Activated CD4-positive, alpha-beta T cell treated with anti-CD3 and anti-CD28 coated beads, Interleukin-2, amount 10 ng/mL, durations not matched to agents 7 days and 5 days (primary cell): ENCODE data around the gene CD2AP. TPM values are rescaled to one million over a fixed set of nuclear protein-coding genes. Genes with fewer than 3 reads are reported as not detected.

Experiments used
- CTCF ChIA-PET: fragments of 350-600 bp; sonication (Branson Sonifier 250); formaldehyde crosslinking; loops from one replicate; lab custom pipeline; 2021; ENCODE audit warnings: antibody characterized with exemption; lab: Charles Lee
- POLR2A ChIA-PET: fragments of 350-600 bp; sonication (Branson Sonifier 250); formaldehyde crosslinking; loops from one replicate; lab custom pipeline; 2021; ENCODE audit warnings: antibody characterized with exemption; lab: Charles Lee
- DNase-seq: peaks from one replicate; pipeline ENCODE4 v3.0.0-alpha.2; 2020
- H3K27ac Mint-ChIP-seq: one replicate; pipeline ENCODE4 v1.8.0; 2021; ENCODE audit warnings: mild to moderate bottlenecking, moderate library complexity, mixed read lengths
- H3K27me3 Mint-ChIP-seq: one replicate; pipeline ENCODE4 v1.8.0; 2021; ENCODE audit warnings: mixed read lengths
- H3K36me3 Mint-ChIP-seq: one replicate; pipeline ENCODE4 v1.8.0; 2021; ENCODE audit warnings: low read depth, mixed read lengths
- H3K4me1 Mint-ChIP-seq: one replicate; pipeline ENCODE4 v1.8.0; 2021; ENCODE audit warnings: mixed read lengths
- H3K4me3 Mint-ChIP-seq: one replicate; pipeline ENCODE4 v1.8.0; 2021; ENCODE audit warnings: mild to moderate bottlenecking, moderate library complexity, mixed read lengths
- H3K9me3 Mint-ChIP-seq: one replicate; pipeline ENCODE4 v1.8.0; 2021; ENCODE audit warnings: mixed read lengths
- total RNA-seq, 2 experiments: library from RNA; stranded (reverse); gene quantifications; one replicate each; pipeline ENCODE4 v1.2.3, GENCODE V29; 2021

CD2AP gene
- total RNA-seq, 2 experiments from 2014 or later: 35.1 to 40.3 TPM

GRCh38 chr6:47598367-47598766, 120.8 kb downstream of the CD2AP start:
- Mint-ChIP-seq H3K36me3 (peaks cover 40% of the 10 kb centered on the region), H3K4me1 (peaks cover 2% of the 10 kb centered on the region), H3K4me3 (no peak overlapping the region), H3K27ac (no peak overlapping the region), H3K9me3 (no peaks in the 10 kb centered on the region), H3K27me3 (no peaks in the 10 kb centered on the region)
- ChIA-PET CTCF (no interaction called here), POLR2A (no interaction called here)
- no peak for DNase-seq

DNA sequence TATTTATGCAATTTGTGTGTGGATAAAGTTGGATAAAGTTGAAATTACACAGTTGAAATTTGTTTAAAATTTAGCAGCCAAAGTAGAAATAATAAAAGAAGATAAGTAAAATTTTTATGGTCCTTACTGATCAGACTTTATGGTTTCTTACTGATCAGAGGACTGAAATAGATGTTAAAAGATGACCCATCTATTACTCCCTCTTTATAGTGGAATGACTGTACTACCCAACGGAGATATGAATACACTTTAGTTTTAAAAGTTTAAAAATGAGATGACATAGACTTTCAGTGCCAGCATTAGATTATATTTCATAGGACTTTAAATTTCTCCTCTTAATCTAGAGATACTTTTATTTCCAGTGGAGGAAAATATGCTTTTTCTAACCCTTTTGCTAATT, 121.9 kb downstream of the CD2AP start:
- H3K36me3 Mint-ChIP-seq: peaks cover 36% of the 10 kb centered on the region
- H3K4me3 Mint-ChIP-seq: no peak overlapping the region
- H3K9me3 Mint-ChIP-seq: no peaks in the 10 kb centered on the region
- no peaks in the 10 kb centered on the region for H3K27me3 Mint-ChIP-seq
- H3K4me1 Mint-ChIP-seq: peaks cover 10% of the 10 kb centered on the region
- ChIA-PET POLR2A (no interaction called here), CTCF (no interaction called here)
- DNase-seq: no peak
- H3K27ac Mint-ChIP-seq: no peak overlapping the region

GRCh38 chr6:47603227-47603626, 125.6 kb downstream of the CD2AP start:
- POLR2A ChIA-PET: no interaction called here
- Mint-ChIP-seq H3K27ac (no peak overlapping the region), H3K27me3 (no peaks in the 10 kb centered on the region), H3K36me3 (peaks cover 28% of the 10 kb centered on the region), H3K4me1 (peaks cover 11% of the 10 kb centered on the region), H3K9me3 (no peaks in the 10 kb centered on the region), H3K4me3 (no peak overlapping the region)
- no peak for DNase-seq
- CTCF ChIA-PET: interaction anchor here (0.6 to 1.3 kb wide), 2 partner anchors 11 to 58 kb away, joined by 3 to 4 read pairs; no protein-coding TSS in a partner anchor

- CTCF ChIA-PET: no interaction called here
- H3K4me1 Mint-ChIP-seq: peaks cover 11% of the 10 kb centered on the region
- H3K36me3 Mint-ChIP-seq: peaks cover 29% of the 10 kb centered on the region
- DNase-seq: no peak
- POLR2A ChIA-PET: no interaction called here
- no peak overlapping the region for H3K27ac Mint-ChIP-seq
- H3K27me3 Mint-ChIP-seq: no peaks in the 10 kb centered on the region
- H3K4me3 Mint-ChIP-seq: no peak overlapping the region
- no peaks in the 10 kb centered on the region for H3K9me3 Mint-ChIP-seq
Observed at GRCh38 chr6:47603995-47604394, 126.4 kb downstream of the CD2AP start.

- POLR2A ChIA-PET: interaction anchor here (0.6 kb wide), 1 partner anchor 144 kb away, joined by 3 read pairs; the partner anchor contains the start of gene CD2AP
Observed at GRCh38 chr6:47621838-47622449, 144.4 kb downstream of the CD2AP start.

GRCh38 chr6:47626782-47627181, 149.2 kb downstream of the CD2AP start:
- POLR2A ChIA-PET: no interaction called here
- Mint-ChIP-seq H3K27me3 (no peaks in the 10 kb centered on the region), H3K4me3 (no peak overlapping the region), H3K27ac (no peak overlapping the region), H3K36me3 (peaks cover 14% of the 10 kb centered on the region), H3K4me1 (peaks cover 17% of the 10 kb centered on the region), H3K9me3 (no peaks in the 10 kb centered on the region)
- CTCF ChIA-PET: no interaction called here
- DNase-seq: no peak

More at GRCh38 chr6:47621838-47622449, 144.4 kb downstream of the CD2AP start:
- peaks cover 56% of the 10 kb centered on the region for H3K36me3 Mint-ChIP-seq
- H3K4me1 Mint-ChIP-seq: peaks cover 5% of the 10 kb centered on the region
- H3K4me3 Mint-ChIP-seq: no peak overlapping the region
- H3K9me3 Mint-ChIP-seq: peaks cover 5% of the 10 kb centered on the region
- H3K27ac Mint-ChIP-seq: no peak overlapping the region
- CTCF ChIA-PET: no interaction called here
- no peak for DNase-seq
- no peaks in the 10 kb centered on the region for H3K27me3 Mint-ChIP-seq

GRCh38 chr6:47628448-47629272, 151.1 kb downstream of the CD2AP start:
- no peaks in the 10 kb centered on the region for H3K9me3 Mint-ChIP-seq
- H3K27me3 Mint-ChIP-seq: no peaks in the 10 kb centered on the region
- H3K36me3 Mint-ChIP-seq: peaks cover 4% of the 10 kb centered on the region
- H3K4me1 Mint-ChIP-seq: peaks cover 21% of the 10 kb centered on the region
- no peak for DNase-seq
- peak overlapping the region; percentile 13 for H3K27ac Mint-ChIP-seq
- no peak overlapping the region for H3K4me3 Mint-ChIP-seq
- POLR2A ChIA-PET: no interaction called here
- CTCF ChIA-PET: interaction anchor here (0.6 to 0.9 kb wide), 2 partner anchors 33 to 152 kb away, joined by 3 to 5 read pairs; no protein-coding TSS in a partner anchor

- Mint-ChIP-seq H3K36me3 (peaks cover 4% of the 10 kb centered on the region), H3K27ac (no peak overlapping the region), H3K9me3 (no peaks in the 10 kb centered on the region), H3K4me3 (no peak overlapping the region), H3K27me3 (no peaks in the 10 kb centered on the region), H3K4me1 (peaks cover 21% of the 10 kb centered on the region)
- POLR2A ChIA-PET: no interaction called here
- CTCF ChIA-PET: interaction anchor here (2.4 kb wide), 1 partner anchor 151 kb away, joined by 17 read pairs; the partner anchor contains the start of gene OPN5
- no peak for DNase-seq
Observed at GRCh38 chr6:47629954-47630353, 152.4 kb downstream of the CD2AP start.

DNA sequence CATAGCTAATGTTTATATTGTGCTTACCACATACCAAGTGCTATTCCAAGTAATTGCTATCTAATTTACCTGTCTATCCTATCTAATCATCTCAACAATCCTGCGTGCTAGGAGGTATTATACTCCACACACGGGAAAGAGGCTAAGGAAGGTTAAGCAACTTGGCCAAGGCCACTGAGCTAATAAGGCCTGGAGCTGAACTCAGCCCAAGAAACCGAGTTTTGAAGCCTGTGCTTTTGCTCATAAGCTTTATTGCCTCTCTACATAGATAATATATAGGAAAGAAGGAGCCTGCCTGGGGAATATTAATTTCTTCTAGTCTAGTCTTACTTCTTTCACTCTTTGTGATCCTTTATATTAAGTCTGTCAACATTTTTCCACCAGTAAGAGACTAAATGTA, 153.0 kb downstream of the CD2AP start:
- ChIA-PET POLR2A (no interaction called here), CTCF (interaction anchor here (0.9 to 2.4 kb wide), 6 partner anchors 23 to 217 kb away, joined by 3 to 17 read pairs (median 4); partner anchors contain the start of gene OPN5)
- no peaks in the 10 kb centered on the region for H3K9me3 Mint-ChIP-seq
- no peak overlapping the region for H3K4me3 Mint-ChIP-seq
- no peaks in the 10 kb centered on the region for H3K27me3 Mint-ChIP-seq
- H3K36me3 Mint-ChIP-seq: peaks cover 2% of the 10 kb centered on the region
- peaks cover 21% of the 10 kb centered on the region for H3K4me1 Mint-ChIP-seq
- no peak for DNase-seq
- no peak overlapping the region for H3K27ac Mint-ChIP-seq

DNA sequence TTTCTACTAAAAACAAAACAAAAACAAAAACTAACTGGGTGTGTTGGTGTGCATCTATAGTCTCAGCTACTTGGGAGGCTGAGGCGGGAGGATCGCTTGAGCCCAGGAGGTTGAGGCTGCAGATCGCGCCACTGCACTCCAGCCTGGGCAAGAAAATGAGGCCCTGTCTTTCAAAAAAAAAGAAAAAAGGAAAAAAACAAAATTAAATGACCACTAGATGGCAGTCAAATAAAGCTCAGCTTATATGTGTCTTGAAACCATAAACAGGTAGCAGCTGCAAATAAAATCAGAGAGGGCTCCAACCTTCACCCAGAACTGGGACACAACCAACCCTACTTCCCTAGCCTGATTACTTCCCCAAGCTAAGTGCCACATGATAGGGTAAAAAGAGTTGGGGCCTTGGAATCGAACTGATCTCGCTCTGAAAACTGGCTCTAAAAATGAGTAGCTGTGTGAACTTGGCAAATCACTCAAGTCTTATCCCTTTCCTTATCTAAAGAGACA, 153.7 kb downstream of the CD2AP start:
- Mint-ChIP-seq H3K27me3 (no peaks in the 10 kb centered on the region), H3K4me3 (no peak overlapping the region), H3K9me3 (no peaks in the 10 kb centered on the region), H3K36me3 (peaks cover 2% of the 10 kb centered on the region), H3K4me1 (peaks cover 21% of the 10 kb centered on the region), H3K27ac (peak overlapping the region; percentile 56)
- POLR2A ChIA-PET: interaction anchor here (0.7 kb wide), 1 partner anchor 56 kb away, joined by 5 read pairs; no protein-coding TSS in a partner anchor
- CTCF ChIA-PET: interaction anchor here (0.8 to 2.4 kb wide), 11 partner anchors 9 to 218 kb away, joined by 3 to 17 read pairs (median 3); partner anchors contain the start of gene OPN5
- peak; percentile 6 for DNase-seq

GRCh38 chr6:47631797-47632196, 154.2 kb downstream of the CD2AP start:
- Mint-ChIP-seq H3K9me3 (no peaks in the 10 kb centered on the region), H3K36me3 (peaks cover 2% of the 10 kb centered on the region), H3K27me3 (peaks cover 2% of the 10 kb centered on the region), H3K4me3 (no peak overlapping the region), H3K4me1 (peaks cover 21% of the 10 kb centered on the region), H3K27ac (peak overlapping the region; percentile 56)
- peak; percentile 15 for DNase-seq
- ChIA-PET CTCF (interaction anchor here (0.8 to 2.4 kb wide), 10 partner anchors 9 to 219 kb away, joined by 3 to 17 read pairs (median 4); partner anchors contain the start of gene OPN5), POLR2A (interaction anchor here (0.7 kb wide), 1 partner anchor 56 kb away, joined by 5 read pairs; no protein-coding TSS in a partner anchor)

DNA sequence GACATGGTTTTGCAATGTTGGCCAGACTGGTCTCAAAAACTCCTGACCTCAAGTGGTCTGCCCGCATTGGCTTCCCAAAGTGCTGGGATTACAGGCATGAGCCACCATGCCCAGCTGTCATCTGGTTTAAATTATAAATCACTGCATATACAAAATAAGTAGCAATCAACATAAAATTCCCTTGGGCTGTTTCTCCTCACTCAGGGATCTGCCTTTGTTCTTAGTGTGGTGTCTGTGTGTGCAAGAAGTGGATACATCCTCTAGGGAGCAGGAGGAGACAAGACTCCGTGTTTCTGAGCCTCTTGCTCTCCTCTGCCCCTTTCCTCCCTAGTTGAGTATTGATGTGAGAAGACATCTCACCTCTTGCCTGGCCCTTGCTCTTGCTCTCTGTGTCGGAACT, 155.6 kb downstream of the CD2AP start:
- Mint-ChIP-seq H3K36me3 (no peaks in the 10 kb centered on the region), H3K4me3 (no peak overlapping the region), H3K9me3 (no peaks in the 10 kb centered on the region), H3K27me3 (peaks cover 15% of the 10 kb centered on the region), H3K27ac (no peak overlapping the region), H3K4me1 (peaks cover 12% of the 10 kb centered on the region)
- CTCF ChIA-PET: interaction anchor here (0.6 kb wide), 1 partner anchor 222 kb away, joined by 4 read pairs; no protein-coding TSS in a partner anchor
- no peak for DNase-seq
- POLR2A ChIA-PET: no interaction called here
